ENCODE data around the gene TMEM131L.
A peak's percentile ranks its signal among the peaks of the same experiment; 100 is the strongest.
"Not testable (repeated sequence)": the region's sequence is repeated elsewhere in the genome, so short reads cannot be mapped to it uniquely, and the experiment has no call there.

Gene TMEM131L

GRCh38 chr4:153447175-153447905 lies 18.8 kb upstream of the TMEM131L start:
- DNase-seq = no peak

DNA sequence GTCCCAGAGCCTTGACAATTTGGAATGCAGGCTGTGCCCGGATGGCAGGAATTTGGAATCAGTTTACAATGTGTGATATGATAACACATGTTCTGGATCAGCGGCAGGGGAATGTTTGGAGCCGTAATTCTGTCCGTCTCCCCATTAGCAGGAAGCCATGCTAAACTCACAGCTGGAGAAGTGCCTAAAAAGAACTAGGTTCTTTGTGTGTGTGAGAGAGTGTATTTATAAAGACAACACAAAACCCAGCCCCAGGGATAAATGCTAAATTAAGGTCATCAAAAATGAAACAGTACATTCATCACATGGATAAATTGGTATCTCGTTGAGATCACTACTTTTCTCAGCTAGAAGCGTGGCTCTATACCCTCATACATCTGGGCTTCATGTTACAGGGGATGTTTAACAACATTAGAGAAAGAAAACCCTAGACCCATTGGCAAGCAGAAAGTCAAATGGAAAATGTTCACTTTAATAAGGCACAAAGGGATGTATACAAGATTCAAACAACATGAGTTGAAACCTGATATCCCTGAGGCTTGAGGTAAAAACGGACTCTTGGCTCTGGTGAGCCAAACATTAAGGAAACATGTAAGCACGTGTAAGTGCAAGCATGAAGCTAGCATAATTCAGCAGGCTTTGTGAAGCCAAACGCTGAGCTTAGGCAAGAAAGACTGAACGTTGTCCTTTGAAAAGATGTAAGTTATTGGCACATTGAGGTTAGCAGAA lies 18.0 kb upstream of the TMEM131L start:
- DNase-seq = no peak

GRCh38 chr4:153449338-153449737 lies 16.8 kb upstream of the TMEM131L start:
- no peak for DNase-seq

- DNase-seq = no peak
Measured at GRCh38 chr4:153450544-153450917, 15.6 kb upstream of the TMEM131L start.

- not testable (repeated sequence) for DNase-seq
Measured at GRCh38 chr4:153451145-153451544, 15.0 kb upstream of the TMEM131L start.

DNA sequence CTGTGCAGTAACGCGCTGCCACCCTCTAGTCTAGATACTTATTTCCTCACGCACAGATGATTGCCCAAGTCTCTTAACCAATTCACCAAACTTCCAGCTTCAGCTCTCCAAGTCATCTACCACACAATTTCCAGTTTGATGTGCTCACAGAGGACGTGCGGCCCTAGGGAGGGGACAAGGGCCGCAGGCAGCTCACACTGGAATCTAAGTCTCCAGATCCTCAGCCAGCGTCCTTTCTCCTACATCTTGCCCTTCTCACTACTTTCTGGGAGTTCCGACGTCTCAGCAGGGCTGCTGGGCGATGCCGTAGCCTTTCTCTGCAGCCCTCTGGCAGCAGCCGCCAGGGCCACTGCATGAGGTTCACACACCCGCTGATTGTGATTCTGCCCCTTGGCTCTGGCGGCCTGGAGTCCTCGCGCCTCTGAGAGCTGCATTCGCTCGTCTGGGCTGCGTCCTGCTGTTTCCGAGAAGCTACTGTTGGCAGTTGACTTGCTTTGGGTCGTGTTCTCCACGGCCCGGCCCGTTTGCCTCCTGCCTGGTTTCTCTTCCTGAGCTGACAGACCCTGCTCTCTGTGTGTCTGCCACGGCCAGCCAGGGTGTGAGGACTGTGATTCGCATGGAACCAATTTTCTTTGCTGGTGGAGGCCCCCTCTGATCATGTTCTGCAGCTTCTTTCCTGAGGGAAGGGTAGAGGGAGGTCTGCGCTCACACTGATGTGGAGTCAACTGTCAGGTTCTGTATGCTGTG lies 14.1 kb upstream of the TMEM131L start:
- DNase-seq = no peak

- no peak for DNase-seq
Measured at GRCh38 chr4:153452658-153453378, 13.3 kb upstream of the TMEM131L start.

GRCh38 chr4:153453402-153453801 lies 12.8 kb upstream of the TMEM131L start:
- DNase-seq = no peak

GRCh38 chr4:153458969-153459368 lies 7.2 kb upstream of the TMEM131L start:
- no peak for DNase-seq

- DNase-seq = not testable (repeated sequence)
Measured at GRCh38 chr4:153461549-153461948, 4.6 kb upstream of the TMEM131L start.

DNA sequence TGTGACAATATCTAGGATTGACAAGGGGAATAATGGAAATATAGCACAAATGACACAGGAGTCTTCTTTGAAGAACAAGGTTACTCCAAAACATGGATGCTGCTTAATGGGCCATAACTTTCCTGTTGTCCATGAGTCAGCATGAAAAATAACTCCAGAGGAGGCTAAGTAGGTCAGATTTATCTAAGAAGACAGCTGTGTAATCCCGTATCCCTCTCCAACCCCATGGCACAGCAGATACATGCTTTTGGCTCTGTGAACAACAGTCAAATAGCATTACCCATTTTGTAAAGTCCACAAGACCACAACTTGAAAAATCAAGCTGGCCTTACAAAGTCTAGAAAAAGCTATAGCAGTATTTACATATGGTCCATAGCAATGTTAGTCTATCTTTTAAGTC lies 2.1 kb upstream of the TMEM131L start:
- DNase-seq = no peak

DNA sequence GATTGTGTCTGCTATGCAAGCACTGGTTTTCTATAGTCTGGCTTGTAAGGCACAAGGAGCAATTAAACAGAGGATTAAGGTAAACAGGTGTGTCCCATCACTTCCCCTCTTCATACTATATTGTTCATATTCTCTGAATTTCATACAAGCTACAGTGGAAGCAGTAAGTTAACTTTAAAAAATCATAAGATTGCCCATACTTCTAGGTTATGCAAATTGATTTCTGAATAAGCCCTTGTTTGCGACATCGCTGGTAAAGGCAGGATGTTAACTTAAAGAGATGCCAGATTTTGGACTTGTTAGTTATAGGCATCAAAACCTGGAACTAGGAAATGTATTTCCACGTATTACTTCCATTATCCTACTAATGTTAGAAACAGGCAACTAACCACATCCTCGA lies 1.0 kb upstream of the TMEM131L start:
- no peak for DNase-seq

- DNase-seq = peak; percentile 20
Measured at GRCh38 chr4:153465615-153466080, 512 bp upstream of the TMEM131L start.

GRCh38 chr4:153466949-153467896 lies 1.1 kb downstream of the TMEM131L start:
- peak; percentile 35 for DNase-seq

GRCh38 chr4:153467897-153468262 lies 1.7 kb downstream of the TMEM131L start:
- DNase-seq = peak; percentile 20

DNA sequence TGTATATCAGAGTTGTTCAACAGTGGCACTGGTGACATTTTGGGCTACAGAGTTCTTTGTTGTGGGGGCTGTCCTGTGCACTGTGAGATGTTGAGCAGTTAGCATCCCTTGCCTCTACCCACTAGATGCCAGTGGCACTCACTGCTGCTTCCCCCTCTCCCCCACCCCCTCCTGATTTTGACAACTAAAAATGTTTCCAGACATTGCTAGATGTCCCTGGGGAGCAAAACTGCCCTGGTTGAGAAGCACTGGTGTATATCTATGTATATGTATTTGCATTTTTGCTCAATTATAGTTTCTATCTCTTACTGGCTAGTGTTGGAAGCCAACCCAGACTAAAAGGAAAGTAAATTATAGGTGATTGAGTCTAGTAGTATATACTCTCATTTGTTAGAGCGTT lies 2.4 kb downstream of the TMEM131L start:
- DNase-seq = no peak

GRCh38 chr4:153469031-153469430 lies 2.9 kb downstream of the TMEM131L start:
- DNase-seq = no peak

GRCh38 chr4:153471071-153471697 lies 5.0 kb downstream of the TMEM131L start:
- not testable (repeated sequence) for DNase-seq

DNA sequence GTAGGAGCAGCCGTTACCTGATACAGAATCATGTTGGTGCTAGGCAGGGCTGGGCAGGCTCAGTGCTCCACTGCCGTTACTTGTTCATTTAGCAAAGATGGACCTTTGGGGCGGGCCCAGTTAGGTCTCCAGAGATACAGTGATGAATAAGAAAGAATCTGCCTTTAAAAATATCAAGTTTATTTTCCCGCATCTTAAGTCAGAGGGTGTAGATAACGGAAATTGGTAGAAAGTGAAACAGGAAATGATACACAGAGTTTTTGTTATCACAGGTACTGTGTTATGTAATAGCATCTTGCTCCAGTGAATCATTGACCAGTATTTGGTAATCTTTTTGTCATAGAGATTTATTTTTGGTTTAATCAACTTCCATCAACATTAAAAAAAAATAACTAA lies 5.5 kb downstream of the TMEM131L start:
- DNase-seq = peak; percentile 48

GRCh38 chr4:153472122-153473037 lies 6.2 kb downstream of the TMEM131L start:
- no peak for DNase-seq
